HG03196 (cell line): ENCODE results near the gene RNF168.
"Not testable (repeated sequence)": the region's sequence is repeated elsewhere in the genome, so short reads cannot be mapped to it uniquely, and the experiment has no call there.

Experiments
- ATAC-seq: cut with Tn5 transposase; IDR thresholded peaks from one replicate; pipeline ENCODE4 v1.9.1; 2021; ENCODE audit not compliant: unreplicated experiment

The RNF168 gene, protein sequence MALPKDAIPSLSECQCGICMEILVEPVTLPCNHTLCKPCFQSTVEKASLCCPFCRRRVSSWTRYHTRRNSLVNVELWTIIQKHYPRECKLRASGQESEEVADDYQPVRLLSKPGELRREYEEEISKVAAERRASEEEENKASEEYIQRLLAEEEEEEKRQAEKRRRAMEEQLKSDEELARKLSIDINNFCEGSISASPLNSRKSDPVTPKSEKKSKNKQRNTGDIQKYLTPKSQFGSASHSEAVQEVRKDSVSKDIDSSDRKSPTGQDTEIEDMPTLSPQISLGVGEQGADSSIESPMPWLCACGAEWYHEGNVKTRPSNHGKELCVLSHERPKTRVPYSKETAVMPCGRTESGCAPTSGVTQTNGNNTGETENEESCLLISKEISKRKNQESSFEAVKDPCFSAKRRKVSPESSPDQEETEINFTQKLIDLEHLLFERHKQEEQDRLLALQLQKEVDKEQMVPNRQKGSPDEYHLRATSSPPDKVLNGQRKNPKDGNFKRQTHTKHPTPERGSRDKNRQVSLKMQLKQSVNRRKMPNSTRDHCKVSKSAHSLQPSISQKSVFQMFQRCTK

DNA sequence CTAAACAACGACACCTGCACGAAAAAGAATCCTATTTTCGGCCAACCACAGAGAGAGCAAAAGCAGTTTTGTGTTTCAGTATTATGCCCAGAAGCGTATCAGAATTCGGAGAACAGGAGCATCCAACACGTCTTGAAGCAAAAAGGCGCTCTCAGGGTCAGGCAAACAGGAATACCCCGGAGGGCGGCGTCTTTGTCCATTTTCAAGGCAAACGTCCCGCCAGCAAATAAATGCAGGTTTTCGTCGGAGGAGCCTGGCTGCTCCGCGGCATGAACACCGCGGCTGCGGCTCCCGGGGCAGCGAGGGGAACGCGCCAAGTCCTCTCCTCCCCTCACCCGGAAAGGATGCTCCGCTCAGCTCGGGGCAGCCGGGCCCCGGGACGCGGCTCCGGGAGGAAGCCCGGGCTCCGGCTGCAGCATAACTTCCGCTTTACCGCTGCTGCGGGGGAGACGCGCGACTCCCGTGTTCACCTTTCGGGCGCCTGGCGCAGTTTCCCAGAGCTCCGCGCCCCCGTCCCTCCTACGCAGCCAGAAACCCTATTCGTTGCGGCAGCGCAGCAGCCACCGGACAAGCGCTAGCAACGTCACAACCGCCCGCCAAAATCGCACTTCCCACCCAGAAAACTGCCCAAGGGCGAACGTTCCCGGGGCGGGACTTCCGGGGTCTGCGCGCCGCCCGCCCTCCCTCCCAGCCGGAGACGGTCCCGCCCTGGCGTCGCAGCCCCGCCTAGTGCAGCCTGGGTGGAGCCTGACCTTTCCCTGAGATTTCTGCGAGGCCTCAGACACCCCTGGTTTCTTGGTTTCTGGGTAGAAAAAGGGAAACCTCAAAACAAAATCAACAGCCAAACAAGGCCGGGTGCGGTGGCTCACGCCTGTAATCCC lies at the start of gene RNF168:
TSS of gene RNF168 (minus strand) at position 573 of the 881 bp plus-strand sequence. CDS start 595 bp downstream, outside the sequence.
- ATAC-seq = peak; percentile 85

DNA sequence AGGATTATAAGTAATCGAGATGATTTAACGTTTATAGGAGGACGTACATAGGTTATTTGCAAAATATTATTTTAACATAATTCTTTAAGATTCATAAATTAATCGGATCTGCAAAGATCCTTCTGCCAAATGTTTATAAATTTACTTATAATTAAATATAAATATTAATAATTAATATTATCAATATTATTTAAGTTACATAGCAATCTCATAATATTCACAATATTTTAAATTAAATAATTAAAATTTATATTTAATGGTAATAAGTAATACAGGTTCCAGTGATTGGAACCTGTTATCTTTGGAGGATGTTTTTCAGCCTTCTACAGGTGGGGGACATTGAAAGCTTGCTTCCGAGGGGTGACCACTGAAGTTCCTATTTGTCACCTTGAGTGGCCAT lies 48.7 kb upstream of the RNF168 start:
- ATAC-seq = no peak

DNA sequence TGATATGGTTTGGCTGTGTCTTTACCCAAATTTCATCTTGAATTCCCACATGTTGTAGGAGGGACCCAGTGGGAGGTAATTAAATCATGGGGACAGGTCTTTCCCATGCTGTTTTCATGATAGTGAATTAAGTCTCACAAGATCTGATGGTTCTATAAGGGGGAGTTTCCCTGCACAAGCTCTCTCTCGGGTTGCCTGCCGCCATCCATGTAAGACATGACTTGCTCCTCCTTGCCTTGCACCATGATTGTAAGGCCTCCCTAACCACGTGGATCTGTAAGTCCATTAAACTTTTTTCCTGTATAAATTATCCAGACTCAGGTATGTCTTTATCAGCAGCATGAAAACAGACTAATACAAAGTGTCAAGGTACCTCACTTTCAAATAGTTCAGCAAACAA lies 46.6 kb upstream of the RNF168 start:
- ATAC-seq = not testable (repeated sequence)

DNA sequence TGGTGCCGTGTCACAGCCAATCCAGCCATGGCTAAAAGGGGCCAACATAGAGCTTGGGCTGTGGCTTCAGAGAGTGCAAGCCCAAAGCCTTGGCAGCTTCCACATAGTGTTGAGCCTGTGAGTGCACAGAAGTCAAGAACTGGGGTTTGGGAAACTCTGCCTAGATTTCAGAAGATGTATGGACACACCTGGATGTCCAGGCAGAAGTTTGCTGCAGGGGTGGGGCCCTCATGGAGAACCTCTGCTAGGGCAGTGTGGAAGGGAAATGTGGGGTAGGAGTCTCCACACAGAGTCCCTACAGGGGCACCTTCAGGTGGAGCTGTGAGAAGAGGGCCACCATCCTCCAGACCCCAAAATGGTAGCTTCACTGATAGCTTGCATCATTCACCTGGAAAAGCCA lies 45.7 kb upstream of the RNF168 start:
- ATAC-seq = not testable (repeated sequence)

DNA sequence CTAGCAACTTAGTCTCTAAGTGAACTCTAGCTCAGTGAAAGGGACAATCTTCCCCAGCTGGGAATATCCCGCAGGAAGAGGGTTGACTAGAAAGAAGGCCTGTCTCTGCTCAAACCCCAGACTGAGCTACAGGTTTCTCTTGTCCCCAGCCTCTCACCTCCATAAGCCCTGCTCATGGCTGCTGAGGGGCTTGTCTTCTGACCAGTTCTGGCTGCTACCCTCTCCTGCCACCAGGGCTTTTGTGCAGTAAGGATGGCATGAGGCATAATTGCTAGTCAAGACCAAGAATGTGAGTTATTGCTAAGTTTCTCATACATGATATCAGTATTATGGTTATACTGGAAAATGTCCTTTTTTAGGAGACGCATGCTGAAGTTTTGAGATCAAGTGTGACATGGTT lies 43.5 kb upstream of the RNF168 start:
- no peak for ATAC-seq

DNA sequence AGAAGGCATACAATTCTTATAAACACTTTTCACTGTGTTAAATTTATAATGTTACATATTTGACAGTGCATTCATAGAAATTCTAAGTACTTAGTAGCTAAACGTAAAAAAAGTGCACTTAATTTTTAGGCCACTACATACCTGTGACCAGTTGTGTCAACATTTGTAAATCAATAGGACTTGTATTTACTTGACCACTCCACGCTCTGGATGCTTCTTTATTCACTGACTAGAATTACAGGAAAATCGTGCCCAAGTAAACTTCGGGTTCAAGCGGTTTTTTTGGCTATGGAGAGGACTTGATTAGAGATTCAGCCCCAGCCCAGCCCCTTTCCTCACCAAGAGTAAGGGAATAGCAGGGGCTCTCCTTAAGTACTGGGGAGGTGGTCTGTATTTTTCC lies 43.0 kb upstream of the RNF168 start:
- no peak for ATAC-seq

DNA sequence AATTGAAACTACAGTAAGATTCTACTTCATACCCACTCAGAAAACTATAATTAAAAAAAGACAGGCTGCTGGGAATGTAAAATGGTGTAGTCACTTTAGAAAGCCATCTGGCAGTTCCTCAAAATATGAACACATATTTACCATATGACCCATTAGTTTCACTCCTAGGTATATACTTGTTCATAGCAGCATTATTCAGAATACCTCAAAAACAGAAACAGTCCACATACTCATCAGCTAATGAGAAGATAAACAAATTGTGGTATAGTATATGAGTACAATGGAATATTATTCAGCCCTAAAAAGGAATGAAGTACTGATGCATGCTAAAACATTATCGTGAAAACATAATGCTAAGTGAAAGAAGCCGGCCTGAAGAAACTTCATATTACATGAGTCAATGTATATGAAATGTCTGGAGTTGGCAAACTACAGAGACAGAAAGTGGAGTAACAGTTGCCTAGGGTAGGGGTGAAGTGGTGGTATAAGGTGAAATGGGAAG lies 41.0 kb upstream of the RNF168 start:
- no peak for ATAC-seq

DNA sequence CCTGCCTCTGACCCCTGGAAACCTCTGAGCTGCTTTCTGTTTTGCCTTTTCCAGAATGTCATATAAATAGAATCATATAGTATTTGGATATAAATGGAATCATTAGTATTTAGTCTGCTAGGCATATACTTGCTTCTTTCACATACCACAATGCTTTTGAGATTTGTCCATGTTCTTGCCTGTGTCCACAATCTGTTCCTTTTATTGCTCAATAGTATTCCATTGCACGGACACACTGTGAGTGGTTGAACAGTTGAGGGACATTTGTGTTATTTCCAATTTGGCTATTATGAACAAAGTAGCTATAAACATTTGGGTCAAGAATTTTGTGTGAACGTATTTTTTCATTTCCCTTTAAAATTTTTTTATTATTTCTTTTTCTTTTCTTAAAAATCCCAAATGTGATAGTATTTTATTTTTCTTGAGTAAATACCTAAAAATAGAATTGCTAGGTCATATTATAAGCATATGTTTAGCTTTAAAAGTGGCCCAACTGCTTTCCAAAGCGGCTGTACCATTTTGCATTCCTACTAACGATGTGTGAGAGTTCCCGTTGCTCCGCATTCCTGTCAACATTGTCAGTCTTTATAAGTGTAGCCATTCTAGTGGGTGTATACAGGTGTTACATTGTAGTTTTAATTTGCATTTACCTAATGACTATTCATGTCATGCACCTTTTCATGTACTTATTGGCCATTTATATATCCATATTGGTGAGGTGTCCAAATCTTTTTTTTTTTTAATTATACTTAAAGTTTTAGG lies 38.3 kb upstream of the RNF168 start:
- no peak for ATAC-seq

DNA sequence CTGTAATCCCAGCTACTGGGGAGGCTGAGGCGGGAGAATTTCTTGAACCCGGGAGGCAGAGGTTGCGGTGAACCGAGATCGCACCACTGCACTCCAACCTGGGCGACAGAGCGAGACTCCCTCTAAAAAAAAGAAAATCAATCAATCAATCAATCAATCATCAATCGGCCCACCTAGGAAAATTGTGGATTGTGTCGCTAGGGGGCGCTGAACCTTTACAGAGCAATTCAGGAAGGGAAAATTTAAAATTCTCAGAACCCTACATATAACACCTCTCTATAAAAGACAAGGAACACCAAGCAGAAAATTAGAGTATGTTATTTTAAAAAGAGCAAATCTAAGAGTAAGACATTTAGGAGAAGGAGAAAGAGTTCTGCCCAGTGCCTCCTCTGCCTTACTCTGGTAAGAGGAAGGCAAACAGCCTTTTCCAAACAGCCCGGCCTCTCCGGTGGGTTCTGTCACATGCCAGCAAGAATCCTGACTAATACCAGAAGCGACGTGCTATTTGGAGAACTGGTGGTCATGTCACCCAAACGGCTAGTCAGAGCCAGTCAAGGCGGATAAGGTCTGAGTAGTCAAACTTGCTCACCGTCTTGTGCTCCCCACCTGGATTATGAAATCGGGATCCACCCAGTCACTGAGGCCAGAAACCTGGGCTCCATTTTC lies 33.9 kb upstream of the RNF168 start:
- ATAC-seq = no peak

DNA sequence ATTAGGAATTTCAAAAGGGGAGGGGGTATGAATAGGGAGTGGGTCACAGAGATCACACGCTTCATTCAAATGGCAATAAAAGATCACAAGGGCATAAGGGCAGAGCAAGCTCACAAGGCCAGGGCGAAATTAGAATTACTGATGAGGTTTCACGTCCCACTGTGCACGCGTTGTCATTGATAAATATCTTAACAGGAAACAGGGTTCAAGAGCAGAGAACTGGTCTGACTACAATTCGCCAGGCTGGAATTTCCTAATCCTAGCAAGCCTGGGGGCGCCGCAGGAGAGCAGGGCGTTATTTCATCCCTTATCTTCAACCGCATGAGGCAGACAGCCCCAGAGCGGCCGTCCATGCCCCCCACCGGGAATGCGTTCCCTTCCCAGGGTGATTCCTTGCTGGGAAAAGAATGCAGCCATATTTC lies 29.7 kb upstream of the RNF168 start:
- no peak for ATAC-seq

DNA sequence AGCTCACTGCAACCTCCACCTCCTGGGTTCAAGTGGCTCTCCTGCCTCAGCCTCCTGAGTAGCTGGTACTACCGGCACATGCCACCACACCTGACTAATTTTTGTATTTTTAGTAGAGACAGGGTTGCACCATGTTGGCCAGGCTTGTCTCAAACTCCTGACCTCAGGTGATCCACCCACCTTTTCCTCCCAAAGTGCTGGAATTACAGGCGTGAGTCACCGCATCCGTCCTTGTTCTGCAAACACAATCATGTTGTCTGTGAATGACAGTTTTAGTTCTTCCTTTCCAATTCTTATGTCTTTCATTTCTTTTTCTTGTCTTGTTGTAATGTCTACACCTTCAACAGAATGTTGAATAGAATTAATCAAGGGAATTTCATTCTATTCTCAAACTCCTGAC lies 27.9 kb upstream of the RNF168 start:
- ATAC-seq = no peak

DNA sequence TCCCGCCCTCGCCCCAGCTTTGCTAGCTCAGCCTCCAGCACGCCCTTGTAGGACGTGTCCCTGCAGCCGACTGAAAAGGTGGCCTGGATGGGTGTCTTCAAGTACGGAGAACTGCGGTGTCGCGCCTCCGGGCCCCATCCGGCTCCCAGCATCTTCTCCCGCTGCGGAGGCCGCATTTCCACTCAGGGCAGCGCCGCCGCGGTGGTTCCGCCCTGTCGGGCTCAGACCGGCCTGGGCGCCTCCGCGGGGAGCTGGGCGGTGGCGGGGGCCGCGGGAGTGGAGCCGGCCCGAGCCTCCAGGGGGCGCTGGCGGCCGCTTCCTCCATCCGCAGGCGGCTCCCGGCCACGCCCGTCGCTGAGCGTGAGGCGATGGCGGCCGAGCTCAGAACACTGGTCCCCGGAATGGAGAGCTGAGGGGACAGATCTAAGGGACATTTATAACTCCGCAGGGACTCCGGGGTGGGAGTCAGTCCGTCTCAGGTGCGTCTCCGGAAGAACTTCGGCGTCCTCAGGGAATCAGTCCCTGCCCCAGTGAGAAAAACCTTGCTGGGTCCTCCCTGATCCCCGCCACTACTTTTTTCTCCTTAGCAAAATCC lies 25.2 kb upstream of the RNF168 start:
- peak; percentile 82 for ATAC-seq

DNA sequence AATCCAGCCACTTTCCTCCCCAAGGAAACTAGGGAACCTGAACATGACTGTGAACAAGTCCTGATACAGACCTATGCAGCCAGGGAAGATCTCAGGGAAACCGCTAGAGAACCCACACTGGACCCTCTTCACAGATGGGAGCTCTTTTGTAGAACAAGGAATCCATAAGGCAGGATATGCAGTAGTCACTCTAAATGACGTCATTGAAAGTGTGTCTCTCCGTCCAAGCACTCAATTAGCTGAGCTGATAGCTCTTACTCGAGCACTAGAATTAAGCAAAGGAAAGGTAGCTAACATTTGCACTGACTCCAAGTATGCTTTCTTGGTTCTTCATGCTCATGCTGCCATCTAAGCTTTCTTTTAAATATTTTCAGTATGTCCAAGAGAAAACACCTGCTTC lies 21.6 kb upstream of the RNF168 start:
- no peak for ATAC-seq

DNA sequence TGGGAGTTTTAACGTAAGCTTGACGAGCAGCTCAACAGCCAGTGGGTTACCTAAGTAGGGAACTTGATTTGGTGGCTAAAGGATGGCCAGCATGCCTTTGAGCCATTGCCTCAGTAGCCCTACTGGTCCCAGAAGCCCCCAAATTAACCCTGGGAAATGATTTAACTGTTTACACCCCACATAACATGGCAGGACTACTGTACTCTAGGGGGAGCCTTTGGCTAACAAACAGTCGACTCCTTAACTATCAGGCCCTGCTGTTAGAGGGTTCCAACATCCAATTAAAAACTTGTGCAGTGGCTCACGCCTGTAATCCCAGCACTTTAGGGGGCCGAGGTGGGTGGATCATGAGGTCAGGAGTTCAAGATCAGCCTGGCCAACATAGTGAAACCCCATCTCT lies 21.0 kb upstream of the RNF168 start:
- no peak for ATAC-seq

DNA sequence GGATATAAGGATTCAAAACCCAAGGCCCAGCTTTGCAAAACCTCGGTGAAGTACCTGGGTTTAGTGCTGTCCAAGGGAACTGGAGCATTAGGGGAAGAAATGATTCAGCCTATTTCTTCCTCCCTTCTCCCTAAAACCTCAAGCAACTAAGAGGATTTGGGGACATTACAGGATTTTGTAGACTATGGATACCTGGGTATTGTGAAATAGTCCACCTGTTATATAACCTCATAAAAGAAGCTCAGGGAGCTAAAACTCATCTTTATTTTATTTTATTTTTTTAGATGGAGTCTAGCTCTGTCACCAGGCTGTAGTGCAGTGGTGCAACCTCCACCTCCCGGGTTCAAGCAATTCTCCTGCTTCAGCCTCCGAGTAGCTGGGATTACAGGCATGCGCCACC lies 20.3 kb upstream of the RNF168 start:
- no peak for ATAC-seq

DNA sequence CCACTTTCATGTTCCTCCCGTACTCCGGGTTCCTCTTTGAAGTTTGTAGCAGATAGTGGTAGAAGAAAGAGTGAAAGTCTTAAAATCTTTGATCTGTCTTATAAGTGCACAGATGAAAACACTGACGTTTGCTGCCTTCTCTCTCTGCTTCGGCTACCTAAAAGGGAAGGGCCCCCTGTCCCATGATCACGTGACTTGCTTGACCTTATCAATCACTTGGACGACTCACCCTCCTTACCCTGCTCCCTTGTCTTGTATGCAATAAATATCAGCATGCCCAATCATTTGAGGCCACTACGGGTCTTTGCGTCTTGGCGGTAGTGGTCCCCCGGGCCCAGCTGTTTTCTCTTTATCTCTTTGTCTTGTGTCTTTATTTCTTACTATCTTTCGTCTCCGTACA lies 17.7 kb upstream of the RNF168 start:
- ATAC-seq = not testable (repeated sequence)

DNA sequence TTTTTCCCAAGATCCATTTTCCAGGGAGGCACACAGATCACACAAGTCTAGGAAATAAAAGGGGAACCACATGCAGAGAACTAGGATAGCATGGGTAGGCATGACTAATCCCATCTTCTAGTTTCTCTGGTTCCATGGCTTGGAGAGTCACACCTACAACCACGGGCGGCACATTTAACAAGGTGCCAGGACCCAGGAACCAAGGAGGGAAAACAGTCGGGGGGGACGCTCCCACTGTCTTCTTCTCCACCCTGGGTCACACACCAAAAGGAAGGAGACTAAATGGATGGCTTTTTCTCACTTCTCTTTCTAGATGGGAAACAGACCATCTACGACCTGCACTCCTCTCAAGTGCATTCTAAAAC lies 16.1 kb upstream of the RNF168 start:
- no peak for ATAC-seq

DNA sequence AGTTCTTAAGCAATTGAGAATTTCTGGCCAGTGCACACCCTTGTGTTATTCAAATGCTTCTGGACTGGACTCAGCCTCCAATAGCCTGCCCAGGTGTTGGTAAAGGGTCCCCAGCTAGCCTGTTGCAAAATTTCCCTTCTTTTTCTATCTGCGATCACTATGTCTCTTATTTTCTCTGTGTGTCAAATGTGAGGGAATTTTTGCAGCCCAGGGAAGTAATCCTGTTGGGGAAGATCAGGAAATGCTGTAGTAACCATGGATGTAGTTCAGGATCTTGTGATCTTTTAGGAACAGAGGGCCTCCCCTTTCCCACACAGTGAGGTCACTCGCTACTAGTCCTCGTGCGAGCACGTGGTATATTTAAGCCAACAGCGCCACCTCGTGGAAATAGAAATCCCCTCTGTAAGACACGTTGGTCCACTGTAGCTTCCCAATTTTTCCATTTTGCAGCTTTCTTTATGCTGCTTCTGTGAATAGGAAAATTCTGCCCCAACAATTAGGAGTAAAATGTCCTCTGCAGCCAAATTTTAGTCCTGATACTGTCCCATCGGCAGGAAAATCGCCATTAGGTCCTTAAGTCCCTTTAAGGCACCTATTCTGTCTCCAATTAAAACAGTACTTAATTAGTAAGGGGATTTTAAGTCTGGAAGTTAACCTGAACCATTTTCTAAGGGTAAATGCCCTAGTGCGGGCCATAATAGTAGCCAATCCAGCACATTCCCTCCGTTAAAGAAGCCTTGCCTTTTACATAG lies 15.6 kb upstream of the RNF168 start:
- ATAC-seq = no peak

DNA sequence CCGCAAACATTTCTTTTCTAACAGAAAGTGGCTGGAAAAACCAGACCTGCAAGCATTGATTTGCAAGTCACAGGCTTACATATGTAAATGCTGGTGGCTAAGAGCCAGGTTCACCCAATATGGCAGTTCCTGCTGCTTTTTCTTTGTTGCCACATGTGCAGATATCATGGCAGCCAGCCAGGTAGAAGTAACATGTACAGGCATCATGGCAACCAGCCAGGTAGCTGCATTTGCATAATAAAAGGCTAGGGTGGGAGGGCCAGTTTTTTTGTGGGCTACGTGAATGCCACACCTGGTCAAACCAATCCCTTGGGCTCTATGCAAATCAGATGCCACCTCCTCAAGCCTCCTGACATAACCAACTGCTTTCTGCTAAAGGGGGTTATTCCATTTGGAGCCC lies 14.4 kb upstream of the RNF168 start:
- no peak for ATAC-seq
